HG03064 (cell line): ENCODE measurements around the gene GPR180.

Experiments
- ATAC-seq: cut with Tn5 transposase; IDR thresholded peaks from one replicate; pipeline ENCODE4 v1.9.1; 2021; ENCODE audit warnings: low read depth; ENCODE audit not compliant: unreplicated experiment

GPR180 gene

DNA sequence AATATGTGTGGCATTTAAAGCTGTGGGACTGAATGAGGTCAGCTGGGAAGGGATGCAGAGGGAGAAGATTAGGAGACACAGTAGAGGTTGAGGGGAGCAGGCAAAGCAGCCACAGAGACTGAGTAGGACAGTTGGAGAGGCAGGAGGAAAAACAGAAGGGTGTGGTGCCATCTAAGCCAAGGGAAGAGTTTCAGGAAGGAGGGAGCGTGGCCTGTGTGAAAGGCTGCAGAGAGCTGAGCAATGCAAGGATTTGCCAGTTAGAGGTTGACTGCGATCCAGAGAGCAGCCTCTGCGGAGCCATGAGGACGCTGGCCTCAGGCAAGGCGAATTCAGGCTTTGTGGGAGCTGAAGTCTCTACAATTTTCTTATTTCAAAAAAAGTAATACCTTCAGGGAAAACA lies 81.8 kb downstream of the GPR180 start:
- no peak for ATAC-seq
